IMR-90 (cell line): Measurements from ENCODE around the gene ANKUB1. TPM values are rescaled to one million over a fixed set of nuclear protein-coding genes. Genes with fewer than 3 reads are reported as not detected.

Experiments
- ATAC-seq: fragments of 200-7000 bp; cut with Tn5 transposase; 2 replicates; pipeline ENCODE4 v1.9.1; 2020; ENCODE audit warnings: low read depth, mild to moderate bottlenecking, moderate library complexity
- BruUV-seq: library from RNA; stranded (reverse); fragments of 400-500 nt; replicated peaks from 2 replicates; lab custom pipeline; 2021; lab: Mats Ljungman, UMichigan
- CTCF ChIA-PET: fragments of 300-600 bp; formaldehyde crosslinking; extraction: SDS; loops from one replicate; lab custom pipeline; 2021; ENCODE audit warnings: antibody characterized with exemption; lab: Yijun Ruan, JAX
- POLR2A ChIA-PET: fragments of 300-600 bp; sonication (Branson Sonifier 250); formaldehyde crosslinking; loops from one replicate; lab custom pipeline; 2022; ENCODE audit warnings: antibody characterized with exemption; ENCODE audit not compliant: unreplicated experiment; lab: Charles Lee
- DNase-seq: peaks from one replicate; pipeline ENCODE4 v3.0.0; 2013
- H2AFZ ChIP-seq: replicated peaks from 2 replicates; pipeline ENCODE3; 2013; ENCODE audit warnings: low read length, mild to moderate bottlenecking; ENCODE audit not compliant: poor library complexity
- H2AK5ac ChIP-seq: 2 replicates; pipeline ENCODE4 v1.6.1; 2013; ENCODE audit warnings: low read depth, low read length, inconsistent platforms
- H2AK9ac ChIP-seq: replicated peaks from 2 replicates; pipeline ENCODE3; 2013; ENCODE audit warnings: mild to moderate bottlenecking, low read depth, low read length, moderate library complexity; ENCODE audit not compliant: poor library complexity
- H2BK120ac ChIP-seq: 2 replicates; pipeline ENCODE4 v1.6.1; 2013; ENCODE audit warnings: low read depth, low read length, inconsistent platforms
- H2BK15ac ChIP-seq: 3 replicates; pipeline ENCODE4 v1.6.1; 2013; ENCODE audit warnings: low read depth, low read length, inconsistent platforms
- H2BK20ac ChIP-seq: 2 replicates; pipeline ENCODE4 v1.6.1; 2013; ENCODE audit warnings: low read depth, mild to moderate bottlenecking, inconsistent platforms, low read length, moderate library complexity
- H2BK5ac ChIP-seq: 2 replicates; pipeline ENCODE4 v1.6.1; 2013; ENCODE audit warnings: mild to moderate bottlenecking, low read depth, low read length, inconsistent platforms; ENCODE audit not compliant: poor library complexity, severe bottlenecking
- H3K14ac ChIP-seq: replicated peaks from 2 replicates; pipeline ENCODE4 v1.6.1; 2013; ENCODE audit warnings: low read depth, low read length, inconsistent platforms
- H3K18ac ChIP-seq: 2 replicates; pipeline ENCODE4 v1.6.1; 2013; ENCODE audit warnings: low read depth, low read length, control low read depth
- H3K23ac ChIP-seq: 2 replicates; pipeline ENCODE4 v1.6.1; 2013; ENCODE audit warnings: low read depth, low read length, inconsistent platforms
- H3K27ac ChIP-seq: 2 replicates; pipeline ENCODE4 v1.5.1; 2013; ENCODE audit warnings: mild to moderate bottlenecking, control low read depth, low read length; ENCODE audit not compliant: insufficient read depth
- H3K27me3 ChIP-seq: 2 replicates; pipeline ENCODE4 v1.6.1; 2013; ENCODE audit warnings: low read length; ENCODE audit not compliant: control insufficient read depth, insufficient read depth
- H3K36me3 ChIP-seq: 2 replicates; pipeline ENCODE4 v1.6.1; 2013; ENCODE audit warnings: low read length, mixed read lengths; ENCODE audit not compliant: control insufficient read depth, insufficient read depth
- H3K4ac ChIP-seq: 2 replicates; pipeline ENCODE4 v1.6.1; 2013; ENCODE audit warnings: low read depth, low read length, inconsistent platforms
- H3K4me1 ChIP-seq: 2 replicates; pipeline ENCODE4 v1.6.1; 2013; ENCODE audit warnings: low read length, mixed read lengths; ENCODE audit not compliant: control insufficient read depth, insufficient read depth
- H3K4me2 ChIP-seq: 2 replicates; pipeline ENCODE4 v1.6.1; 2013; ENCODE audit warnings: low read depth, mild to moderate bottlenecking, control low read depth, low read length, moderate library complexity
- H3K4me3 ChIP-seq: 2 replicates; pipeline ENCODE4 v1.5.1; 2013; ENCODE audit warnings: low read depth, mild to moderate bottlenecking, control low read depth, low read length, moderate library complexity; ENCODE audit not compliant: insufficient read depth
- H3K56ac ChIP-seq: 2 replicates; pipeline ENCODE4 v1.6.1; 2013; ENCODE audit warnings: low read length, inconsistent platforms; ENCODE audit not compliant: insufficient read depth; ENCODE audit errors: extremely low read depth
- H3K79me1 ChIP-seq, 2 experiments: 2 replicates each; pipeline ENCODE4 v1.6.1; 2013; ENCODE audit warnings: low read length in 2 of 2, inconsistent platforms in 1 of 2, low read depth in 1 of 2
- H3K9ac ChIP-seq: 2 replicates; pipeline ENCODE4 v1.6.1; 2013; ENCODE audit warnings: low read depth, low read length, control low read depth
- H3K9me1 ChIP-seq: 2 replicates; pipeline ENCODE4 v1.6.1; 2013; ENCODE audit warnings: low read length, inconsistent platforms; ENCODE audit not compliant: insufficient read depth
- H3K9me3 ChIP-seq: 2 replicates; pipeline ENCODE4 v1.6.1; 2013; ENCODE audit warnings: low read length; ENCODE audit not compliant: control insufficient read depth, insufficient read depth
- H4K20me1 ChIP-seq: 2 replicates; pipeline ENCODE4 v1.6.1; 2013; ENCODE audit warnings: low read length, inconsistent platforms; ENCODE audit not compliant: insufficient read depth
- H4K5ac ChIP-seq: 2 replicates; pipeline ENCODE4 v1.6.1; 2013; ENCODE audit warnings: mild to moderate bottlenecking, low read depth, low read length, control low read depth
- H4K8ac ChIP-seq, 2 experiments: 2 replicates each; pipeline ENCODE4 v1.6.1; 2013; ENCODE audit warnings: low read depth in 2 of 2, low read length in 2 of 2, control low read depth in 1 of 2, inconsistent platforms in 1 of 2
- H4K91ac ChIP-seq: 2 replicates; pipeline ENCODE4 v1.6.1; 2013; ENCODE audit warnings: low read depth, low read length, inconsistent platforms; ENCODE audit not compliant: insufficient read depth
- BHLHE40 ChIP-seq: fragments of 150-350 bp; IDR thresholded peaks from 2 replicates; pipeline ENCODE4 v1.6.1; 2016; ENCODE audit warnings: mild to moderate bottlenecking, low read depth, low read length
- CEBPB ChIP-seq: IDR thresholded peaks from 2 replicates; pipeline ENCODE4 v1.6.1; 2012; ENCODE audit warnings: low read depth, low read length, improper control_type of control experiment
- CHD1 ChIP-seq: IDR thresholded peaks from 2 replicates; pipeline ENCODE4 v1.6.1; 2012; ENCODE audit warnings: low read depth, low read length, improper control_type of control experiment
- FOS ChIP-seq: fragments of 150-350 bp; IDR thresholded peaks from 2 replicates; pipeline ENCODE4 v1.6.1; 2016; ENCODE audit warnings: low read depth, low read length
- MAZ ChIP-seq: IDR thresholded peaks from 2 replicates; pipeline ENCODE4 v1.6.1; 2012; ENCODE audit warnings: low read depth, mild to moderate bottlenecking, low read length, improper control_type of control experiment, moderate library complexity, borderline replicate concordance
- MXI1 ChIP-seq: IDR thresholded peaks from 2 replicates; pipeline ENCODE4 v1.6.1; 2012; ENCODE audit warnings: low read depth, mild to moderate bottlenecking, low read length, moderate library complexity, borderline replicate concordance
- NFE2L2 ChIP-seq: fragments of 150-350 bp; IDR thresholded peaks from 2 replicates; pipeline ENCODE4 v1.6.1; 2016; ENCODE audit warnings: low read depth, mild to moderate bottlenecking, low read length
- POLR2A ChIP-seq: IDR thresholded peaks from 2 replicates; pipeline ENCODE4 v1.6.1; 2012; ENCODE audit warnings: mild to moderate bottlenecking, low read depth, low read length
- RAD21 ChIP-seq: IDR thresholded peaks from 2 replicates; pipeline ENCODE4 v1.6.1; 2012; ENCODE audit warnings: low read length, improper control_type of control experiment
- RCOR1 ChIP-seq: IDR thresholded peaks from 2 replicates; pipeline ENCODE4 v1.6.1; 2012; ENCODE audit warnings: mild to moderate bottlenecking, low read length, improper control_type of control experiment; ENCODE audit not compliant: insufficient replicate concordance
- RFX5 ChIP-seq: IDR thresholded peaks from 2 replicates; pipeline ENCODE4 v1.8.0; 2012; ENCODE audit warnings: low read depth, mild to moderate bottlenecking, low read length, moderate library complexity
- SMC3 ChIP-seq: fragments of 150-350 bp; IDR thresholded peaks from 2 replicates; pipeline ENCODE4 v1.6.1; 2016; ENCODE audit warnings: low read depth, mild to moderate bottlenecking, antibody characterized with exemption, low read length, moderate library complexity
- WGBS, 2 experiments: methylation state at CpG; one replicate each; pipeline versions ENCODE4 v1.1.5 to v1.1.7; 2013; ENCODE audit warnings: missing lambda C conversion rate in 2 of 2; ENCODE audit not compliant: insufficient read length in 1 of 2; ENCODE audit errors: extremely low coverage in 2 of 2; 5-methylcytosine and 5-hydroxymethylcytosine counted together
- dilution Hi-C: fragments of 300-500 bp; cut with HindIII; formaldehyde crosslinking; loops from one replicate; pipeline ENCODE4 v1.14.3; 2018; ENCODE audit warnings: low sequenced_read_pairs; ENCODE audit not compliant: unreplicated experiment
- in situ Hi-C: fragments of 300-500 bp; cut with MboI; formaldehyde crosslinking; loops from 3 replicates; pipeline ENCODE4 v1.14.3; 2019; ENCODE audit warnings: low sequenced_read_pairs, inconsistent platforms, mixed read lengths
- intact Hi-C: fragments of 100-400 bp; cut with micrococcal nuclease; formaldehyde crosslinking; loops from 2 replicates; pipeline ENCODE4 v1.10.0; 2022
- polyA plus RNA-seq, 3 experiments: library from polyadenylated mRNA; depleted of rRNA; stranded (reverse); fragments of >200 nt; gene quantifications; 2 replicates each; pipeline ENCODE4 v1.2.3, GENCODE V29; 2012; ENCODE audit warnings: low replicate concordance in 1 of 3
- total RNA-seq: library from RNA; depleted of rRNA; stranded (reverse); fragments of >200 nt; gene quantifications from 2 replicates; pipeline ENCODE4 v1.2.3, GENCODE V29; 2012
- TF ChIP-seq, protein P1 (sequence below): fragments of 150-350 bp; IDR thresholded peaks from 2 replicates; pipeline ENCODE4 v1.6.1; 2017; ENCODE audit warnings: mild to moderate bottlenecking, antibody characterized with exemption, low read length, low read depth
- TF ChIP-seq, protein P2 (sequence below): conservative IDR thresholded peaks from 2 replicates; pipeline ENCODE4 v1.5.1; 2012; ENCODE audit warnings: mild to moderate bottlenecking, low read depth, low read length, improper control_type of control experiment
- TF ChIP-seq, protein P3 (sequence below): fragments of 150-350 bp; IDR thresholded peaks from 2 replicates; pipeline ENCODE4 v1.6.1; 2016; ENCODE audit warnings: low read depth, mild to moderate bottlenecking, low read length, moderate library complexity, borderline replicate concordance

Gene ANKUB1
- total and polyA plus RNA-seq, 2 of the 4 experiments (the other 2 are of a cell fraction): not detected

DNA sequence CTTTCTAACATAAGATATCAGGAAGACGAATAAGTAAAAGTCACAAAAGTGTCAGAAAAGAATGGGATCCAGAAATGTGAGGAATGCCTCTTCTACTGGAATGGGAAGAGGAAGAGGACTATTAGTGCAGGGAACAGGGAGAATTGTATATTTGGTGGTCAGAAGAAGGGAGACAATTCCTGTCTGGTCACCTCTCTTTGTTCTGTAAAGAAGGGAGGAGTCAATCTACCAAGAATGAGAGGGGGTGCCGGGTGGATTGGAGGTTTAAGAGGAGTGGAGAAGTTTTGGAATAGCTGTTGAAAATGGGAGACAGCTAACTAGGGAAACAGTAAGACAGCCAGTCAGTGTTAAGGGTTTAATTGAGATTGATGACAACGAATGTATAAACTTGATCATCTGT, 60.1 kb downstream of the ANKUB1 start:
- Histone ChIP-seq H3K9me3 (no peaks in the 10 kb centered on the region), H2BK5ac (no peak overlapping the region), H3K9me1 (no peaks in the 10 kb centered on the region), H2AK9ac (no peak overlapping the region), H3K9ac (no peak overlapping the region), H3K56ac (no peak overlapping the region), H3K4me3 (no peak overlapping the region), H2AFZ (no peak overlapping the region), H3K14ac (no peak overlapping the region), H4K5ac (no peak overlapping the region), H3K4me1 (peaks cover 4% of the 10 kb centered on the region), H4K8ac (no peak overlapping the region), H2BK15ac (no peak overlapping the region), H4K91ac (no peak overlapping the region), H2AK5ac (no peak overlapping the region), H2BK120ac (no peak overlapping the region), H3K36me3 (no peaks in the 10 kb centered on the region), H3K4me2 (no peak overlapping the region), H4K20me1 (no peaks in the 10 kb centered on the region), H3K79me1 (no peaks in the 10 kb centered on the region), H3K27ac (no peak overlapping the region), H3K4ac (no peak overlapping the region), H3K23ac (no peak overlapping the region), H2BK20ac (no peak overlapping the region), H3K27me3 (no peaks in the 10 kb centered on the region), H3K18ac (no peak overlapping the region)
- TF ChIP-seq NFE2L2 (no peak), RFX5 (no peak), CHD1 (no peak), SMC3 (no peak), RCOR1 (no peak), POLR2A (no peak), MXI1 (no peak), CEBPB (no peak), BHLHE40 (no peak), RAD21 (no peak), MAZ (no peak), FOS (no peak)
- TF ChIP-seq, protein P1, sequence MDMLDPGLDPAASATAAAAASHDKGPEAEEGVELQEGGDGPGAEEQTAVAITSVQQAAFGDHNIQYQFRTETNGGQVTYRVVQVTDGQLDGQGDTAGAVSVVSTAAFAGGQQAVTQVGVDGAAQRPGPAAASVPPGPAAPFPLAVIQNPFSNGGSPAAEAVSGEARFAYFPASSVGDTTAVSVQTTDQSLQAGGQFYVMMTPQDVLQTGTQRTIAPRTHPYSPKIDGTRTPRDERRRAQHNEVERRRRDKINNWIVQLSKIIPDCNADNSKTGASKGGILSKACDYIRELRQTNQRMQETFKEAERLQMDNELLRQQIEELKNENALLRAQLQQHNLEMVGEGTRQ: no peak
- TF ChIP-seq, protein P2, sequence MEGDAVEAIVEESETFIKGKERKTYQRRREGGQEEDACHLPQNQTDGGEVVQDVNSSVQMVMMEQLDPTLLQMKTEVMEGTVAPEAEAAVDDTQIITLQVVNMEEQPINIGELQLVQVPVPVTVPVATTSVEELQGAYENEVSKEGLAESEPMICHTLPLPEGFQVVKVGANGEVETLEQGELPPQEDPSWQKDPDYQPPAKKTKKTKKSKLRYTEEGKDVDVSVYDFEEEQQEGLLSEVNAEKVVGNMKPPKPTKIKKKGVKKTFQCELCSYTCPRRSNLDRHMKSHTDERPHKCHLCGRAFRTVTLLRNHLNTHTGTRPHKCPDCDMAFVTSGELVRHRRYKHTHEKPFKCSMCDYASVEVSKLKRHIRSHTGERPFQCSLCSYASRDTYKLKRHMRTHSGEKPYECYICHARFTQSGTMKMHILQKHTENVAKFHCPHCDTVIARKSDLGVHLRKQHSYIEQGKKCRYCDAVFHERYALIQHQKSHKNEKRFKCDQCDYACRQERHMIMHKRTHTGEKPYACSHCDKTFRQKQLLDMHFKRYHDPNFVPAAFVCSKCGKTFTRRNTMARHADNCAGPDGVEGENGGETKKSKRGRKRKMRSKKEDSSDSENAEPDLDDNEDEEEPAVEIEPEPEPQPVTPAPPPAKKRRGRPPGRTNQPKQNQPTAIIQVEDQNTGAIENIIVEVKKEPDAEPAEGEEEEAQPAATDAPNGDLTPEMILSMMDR: no peak
- TF ChIP-seq, protein P3, sequence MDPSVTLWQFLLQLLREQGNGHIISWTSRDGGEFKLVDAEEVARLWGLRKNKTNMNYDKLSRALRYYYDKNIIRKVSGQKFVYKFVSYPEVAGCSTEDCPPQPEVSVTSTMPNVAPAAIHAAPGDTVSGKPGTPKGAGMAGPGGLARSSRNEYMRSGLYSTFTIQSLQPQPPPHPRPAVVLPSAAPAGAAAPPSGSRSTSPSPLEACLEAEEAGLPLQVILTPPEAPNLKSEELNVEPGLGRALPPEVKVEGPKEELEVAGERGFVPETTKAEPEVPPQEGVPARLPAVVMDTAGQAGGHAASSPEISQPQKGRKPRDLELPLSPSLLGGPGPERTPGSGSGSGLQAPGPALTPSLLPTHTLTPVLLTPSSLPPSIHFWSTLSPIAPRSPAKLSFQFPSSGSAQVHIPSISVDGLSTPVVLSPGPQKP: no peak
- DNase-seq (no peak), ATAC-seq (no peak)
- ChIA-PET POLR2A (no interaction called here), CTCF (no interaction called here)
- no TSS peak for BruUV-seq
- in situ Hi-C loops (no loop called here), intact Hi-C loops (no loop called here), dilution Hi-C loops (loop anchor here (25.0 kb wide), 1 partner anchor 220 kb away; no protein-coding TSS in a partner anchor)
- 83% methylated on average over 1 of the region's 3 CpGs; no CpG with 5 or more reads in 1 of the 2 experiments for WGBS, 2 experiments
